SK-N-SH treated with all-trans-retinoic acid at 6 μM for 48 hours (cell line): ENCODE measurements around the gene TARS2.

Experiments used
- ATAC-seq: fragments of 200-7000 bp; cut with Tn5 transposase; 3 replicates; pipeline ENCODE4 v1.9.1; 2020; ENCODE audit warnings: mild to moderate bottlenecking, moderate library complexity
- ARNTL ChIP-seq: fragments of 450-650 bp; formaldehyde crosslinking; IDR thresholded peaks from 2 replicates; pipeline ENCODE4 v1.5.0; 2020; ENCODE audit warnings: low read depth, mild to moderate bottlenecking, moderate library complexity, borderline replicate concordance
- CSDC2 ChIP-seq: fragments of 250-450 bp; sonication (Bioruptor Pico); IDR thresholded peaks from 2 replicates; pipeline ENCODE4 v1.5.0; 2020; ENCODE audit warnings: mild to moderate bottlenecking, moderate library complexity
- ESRRG ChIP-seq: fragments of 250-450 bp; sonication (Bioruptor Pico); IDR thresholded peaks from 2 replicates; pipeline ENCODE4 v1.6.1; 2021; ENCODE audit warnings: mild to moderate bottlenecking
- GLIS3 ChIP-seq: fragments of 250-450 bp; sonication (Bioruptor Pico); IDR thresholded peaks from 2 replicates; pipeline ENCODE4 v1.5.0; 2020; ENCODE audit warnings: mild to moderate bottlenecking, moderate library complexity
- PATZ1 ChIP-seq: fragments of 250-450 bp; sonication (Bioruptor Pico); IDR thresholded peaks from 2 replicates; pipeline ENCODE4 v1.8.0; 2020; ENCODE audit warnings: mild to moderate bottlenecking, moderate library complexity, borderline replicate concordance
- POU6F1 ChIP-seq: fragments of 250-450 bp; sonication (Bioruptor Pico); IDR thresholded peaks from 2 replicates; pipeline ENCODE4 v1.8.0; 2021; ENCODE audit warnings: low read depth, mild to moderate bottlenecking, moderate library complexity, borderline replicate concordance
- PPARA ChIP-seq: fragments of 250-450 bp; sonication (Bioruptor Pico); IDR thresholded peaks from 2 replicates; pipeline ENCODE4 v1.5.0; 2020; ENCODE audit warnings: mild to moderate bottlenecking, borderline replicate concordance
- SNAI2 ChIP-seq: fragments of 250-450 bp; sonication (Bioruptor Pico); IDR thresholded peaks from 2 replicates; pipeline ENCODE4 v1.5.0; 2020; ENCODE audit warnings: mild to moderate bottlenecking, moderate library complexity
- TCF4 ChIP-seq: fragments of 250-450 bp; sonication (Bioruptor Pico); IDR thresholded peaks from 2 replicates; pipeline ENCODE4 v1.8.0; 2021; ENCODE audit warnings: mild to moderate bottlenecking, moderate library complexity, borderline replicate concordance
- TOX ChIP-seq: fragments of 250-450 bp; sonication (Bioruptor Pico); IDR thresholded peaks from 2 replicates; pipeline ENCODE4 v1.8.0; 2021; ENCODE audit warnings: mild to moderate bottlenecking, moderate library complexity, borderline replicate concordance
- ZC3H10 ChIP-seq: fragments of 250-450 bp; sonication (Bioruptor Pico); IDR thresholded peaks from 2 replicates; pipeline ENCODE4 v1.5.1; 2021; ENCODE audit warnings: mild to moderate bottlenecking, moderate library complexity
- ZFP3 ChIP-seq: fragments of 250-450 bp; sonication (Bioruptor Pico); IDR thresholded peaks from 2 replicates; pipeline ENCODE4 v1.5.0; 2020; ENCODE audit warnings: mild to moderate bottlenecking, moderate library complexity
- ZFP30 ChIP-seq: fragments of 450-650 bp; formaldehyde crosslinking; IDR thresholded peaks from 2 replicates; pipeline ENCODE4 v1.5.0; 2022; ENCODE audit warnings: mild to moderate bottlenecking, moderate library complexity
- ZNF565 ChIP-seq: fragments of 450-650 bp; formaldehyde crosslinking; conservative IDR thresholded peaks from 2 replicates; pipeline ENCODE4 v1.5.0; 2020; ENCODE audit warnings: low read depth, mild to moderate bottlenecking, moderate library complexity
- ZNF70 ChIP-seq: fragments of 450-650 bp; formaldehyde crosslinking; IDR thresholded peaks from 2 replicates; pipeline ENCODE4 v1.5.0; 2020; ENCODE audit warnings: mild to moderate bottlenecking, moderate library complexity
- TF ChIP-seq, protein P1 (sequence below): fragments of 250-450 bp; sonication (Bioruptor Pico); IDR thresholded peaks from 2 replicates; pipeline ENCODE4 v1.5.1; 2021; ENCODE audit warnings: mild to moderate bottlenecking, moderate library complexity
- TF ChIP-seq, protein P2 (sequence below): fragments of 250-450 bp; sonication (Bioruptor Pico); IDR thresholded peaks from 2 replicates; pipeline ENCODE4 v1.5.1; 2020; ENCODE audit warnings: low read depth, mild to moderate bottlenecking, moderate library complexity

The TARS2 gene

DNA sequence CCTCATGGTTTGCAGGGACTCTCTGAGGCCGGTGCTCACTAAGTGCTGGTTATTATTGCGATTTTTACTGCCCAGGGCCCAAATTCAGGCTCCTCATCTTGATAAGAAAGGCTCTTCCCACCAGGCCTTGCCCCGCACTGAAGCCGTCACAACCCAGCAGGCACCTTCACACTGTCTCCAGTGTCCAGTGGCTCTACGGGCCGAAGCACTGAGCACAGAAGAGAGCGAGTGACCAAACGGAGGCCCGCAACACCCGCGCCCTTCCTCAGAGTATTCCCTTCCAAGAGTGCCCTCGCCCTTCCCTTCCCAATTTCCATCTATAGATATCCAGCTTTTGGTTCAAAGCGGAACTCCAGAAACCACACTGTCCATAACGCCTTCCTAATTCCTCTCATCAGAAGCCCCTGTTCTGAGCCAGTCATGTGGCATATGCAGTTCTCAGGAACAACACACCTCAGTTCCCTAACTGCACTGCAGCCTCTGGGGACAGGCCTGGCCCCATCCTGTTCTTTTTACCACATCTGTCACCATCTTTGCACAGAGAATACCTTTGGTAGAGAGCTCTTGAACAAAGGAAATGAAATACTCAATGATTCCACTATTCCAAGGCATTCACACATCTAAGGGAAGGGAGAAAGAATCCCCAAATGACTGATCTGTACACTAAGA lies 43.4 kb downstream of the TARS2 start (continued):
- no peak for TF ChIP-seq POU6F1
- TF ChIP-seq, protein P1, sequence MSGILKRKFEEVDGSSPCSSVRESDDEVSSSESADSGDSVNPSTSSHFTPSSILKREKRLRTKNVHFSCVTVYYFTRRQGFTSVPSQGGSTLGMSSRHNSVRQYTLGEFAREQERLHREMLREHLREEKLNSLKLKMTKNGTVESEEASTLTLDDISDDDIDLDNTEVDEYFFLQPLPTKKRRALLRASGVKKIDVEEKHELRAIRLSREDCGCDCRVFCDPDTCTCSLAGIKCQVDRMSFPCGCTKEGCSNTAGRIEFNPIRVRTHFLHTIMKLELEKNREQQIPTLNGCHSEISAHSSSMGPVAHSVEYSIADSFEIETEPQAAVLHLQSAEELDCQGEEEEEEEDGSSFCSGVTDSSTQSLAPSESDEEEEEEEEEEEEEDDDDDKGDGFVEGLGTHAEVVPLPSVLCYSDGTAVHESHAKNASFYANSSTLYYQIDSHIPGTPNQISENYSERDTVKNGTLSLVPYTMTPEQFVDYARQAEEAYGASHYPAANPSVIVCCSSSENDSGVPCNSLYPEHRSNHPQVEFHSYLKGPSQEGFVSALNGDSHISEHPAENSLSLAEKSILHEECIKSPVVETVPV, result no peak
- no peak for TF ChIP-seq ARNTL (CRISPR knock-in tag)
- TF ChIP-seq ZFP30 (CRISPR knock-in tag), result no peak
- TF ChIP-seq TOX, result no peak
- TF ChIP-seq, protein P2, sequence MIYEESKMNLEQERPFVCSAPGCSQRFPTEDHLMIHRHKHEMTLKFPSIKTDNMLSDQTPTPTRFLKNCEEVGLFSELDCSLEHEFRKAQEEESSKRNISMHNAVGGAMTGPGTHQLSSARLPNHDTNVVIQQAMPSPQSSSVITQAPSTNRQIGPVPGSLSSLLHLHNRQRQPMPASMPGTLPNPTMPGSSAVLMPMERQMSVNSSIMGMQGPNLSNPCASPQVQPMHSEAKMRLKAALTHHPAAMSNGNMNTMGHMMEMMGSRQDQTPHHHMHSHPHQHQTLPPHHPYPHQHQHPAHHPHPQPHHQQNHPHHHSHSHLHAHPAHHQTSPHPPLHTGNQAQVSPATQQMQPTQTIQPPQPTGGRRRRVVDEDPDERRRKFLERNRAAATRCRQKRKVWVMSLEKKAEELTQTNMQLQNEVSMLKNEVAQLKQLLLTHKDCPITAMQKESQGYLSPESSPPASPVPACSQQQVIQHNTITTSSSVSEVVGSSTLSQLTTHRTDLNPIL (CRISPR knock-in tag), result no peak
- no peak for TF ChIP-seq ZFP3 (CRISPR knock-in tag)
- TF ChIP-seq, all 23 proteins: peak for 0

- no peak for TF ChIP-seq ESRRG (CRISPR knock-in tag)
- peak; percentile 11 for ATAC-seq
Observed at GRCh38 chr1:150532860-150533259, 45.6 kb downstream of the TARS2 start.

- no peak for ATAC-seq
Observed at GRCh38 chr1:150534002-150534401, 46.8 kb downstream of the TARS2 start.

GRCh38 chr1:150535511-150536287 lies 48.5 kb downstream of the TARS2 start:
- ATAC-seq, result no peak
- TF ChIP-seq ZNF565 (CRISPR knock-in tag) (no peak), PATZ1 (CRISPR knock-in tag) (no peak), ZNF70 (no peak), PPARA (CRISPR knock-in tag) (no peak), ESRRG (CRISPR knock-in tag) (no peak), GLIS3 (no peak), ZC3H10 (CRISPR knock-in tag) (no peak), ARNTL (CRISPR knock-in tag) (no peak)
- TF ChIP-seq, protein P2 (CRISPR knock-in tag), result no peak

More at GRCh38 chr1:150534002-150534401, 46.8 kb downstream of the TARS2 start:
- TF ChIP-seq POU6F1 (no peak), ZNF70 (no peak), ZNF565 (CRISPR knock-in tag) (no peak), CSDC2 (no peak), ESRRG (CRISPR knock-in tag) (no peak), ZC3H10 (CRISPR knock-in tag) (no peak), ZFP3 (CRISPR knock-in tag) (no peak), PATZ1 (CRISPR knock-in tag) (no peak), SNAI2 (CRISPR knock-in tag) (no peak), ARNTL (CRISPR knock-in tag) (no peak), TCF4 (CRISPR knock-in tag) (no peak)
- TF ChIP-seq, all 23 proteins: peak for 0
